PC-3 (cell line): Measurements from ENCODE around the gene ZNF423. TPM values are rescaled to one million over a fixed set of nuclear protein-coding genes. Genes with fewer than 3 reads are reported as not detected.

Experiments
- ATAC-seq: fragments of 200-7000 bp; cut with Tn5 transposase; 2 replicates; pipeline ENCODE4 v1.9.1; 2020; ENCODE audit warnings: mild to moderate bottlenecking, moderate library complexity
- BruUV-seq: library from RNA; stranded (reverse); fragments of 400-500 nt; replicated peaks from 2 replicates; lab custom pipeline; 2021; lab: Mats Ljungman, UMichigan
- CTCF ChIA-PET: fragments of 300-600 bp; sonication (Branson Sonifier 250); formaldehyde crosslinking; loops from one replicate; lab custom pipeline; 2022; ENCODE audit warnings: antibody characterized with exemption; lab: Charles Lee
- POLR2A ChIA-PET: fragments of 300-600 bp; sonication (Branson Sonifier 250); formaldehyde crosslinking; loops from one replicate; lab custom pipeline; 2022; ENCODE audit warnings: antibody characterized with exemption; ENCODE audit not compliant: unreplicated experiment; lab: Charles Lee
- DNase-seq: peaks from one replicate; pipeline ENCODE4 v3.0.0-alpha.2; 2015
- H2AFZ ChIP-seq: fragments of 300-600 bp; sonication (generic); 2 replicates; pipeline ENCODE4 v1.6.0; 2016; ENCODE audit warnings: antibody characterized with exemption, low read length
- H3F3A ChIP-seq: fragments of 300-600 bp; sonication (generic); one replicate; pipeline ENCODE4 v1.6.0; 2017; ENCODE audit warnings: antibody characterized with exemption, low read length, control low read depth, mild to moderate bottlenecking; ENCODE audit not compliant: unreplicated experiment
- H3K27ac ChIP-seq: fragments of 300-600 bp; sonication (generic); 2 replicates; pipeline ENCODE4 v1.5.1; 2016; ENCODE audit warnings: mild to moderate bottlenecking, low read length
- H3K27me3 ChIP-seq: fragments of 300-600 bp; sonication (generic); 2 replicates; pipeline ENCODE4 v1.6.1; 2016; ENCODE audit warnings: low read length, mixed read lengths
- H3K36me3 ChIP-seq: fragments of 300-600 bp; sonication (generic); 2 replicates; pipeline ENCODE4 v1.6.1; 2016; ENCODE audit warnings: low read depth, mixed run types, low read length, mixed read lengths
- H3K4me1 ChIP-seq: fragments of 300-600 bp; sonication (generic); 2 replicates; pipeline ENCODE4 v1.5.1; 2016; ENCODE audit warnings: low read length; ENCODE audit not compliant: insufficient read depth
- H3K4me2 ChIP-seq: fragments of 300-600 bp; sonication (generic); 2 replicates; pipeline ENCODE4 v1.6.0; 2016; ENCODE audit warnings: low read length
- H3K4me3 ChIP-seq: fragments of 300-600 bp; sonication (generic); 2 replicates; pipeline ENCODE4 v1.5.1; 2016; ENCODE audit warnings: mild to moderate bottlenecking, low read length, mixed read lengths
- H3K79me2 ChIP-seq: fragments of 300-600 bp; sonication (generic); 2 replicates; pipeline ENCODE4 v1.6.1; 2017; ENCODE audit warnings: low read length, mixed read lengths
- H3K9ac ChIP-seq: fragments of 300-600 bp; sonication (generic); 2 replicates; pipeline ENCODE4 v1.6.0; 2016; ENCODE audit warnings: mild to moderate bottlenecking, low read length
- H3K9me2 ChIP-seq: fragments of 300-600 bp; sonication (generic); replicated peaks from 2 replicates; pipeline ENCODE4 v1.6.1; 2016; ENCODE audit warnings: mixed run types, low read length, mixed read lengths
- H3K9me3 ChIP-seq: fragments of 300-600 bp; sonication (generic); 2 replicates; pipeline ENCODE4 v1.6.1; 2016; ENCODE audit warnings: low read length, mixed read lengths
- H4K20me1 ChIP-seq: fragments of 300-600 bp; sonication (generic); 2 replicates; pipeline ENCODE4 v1.6.1; 2016; ENCODE audit warnings: low read length, mixed read lengths
- CTCF ChIP-seq: fragments of 300-600 bp; sonication (generic); conservative IDR thresholded peaks from 2 replicates; pipeline ENCODE4 v1.5.1; 2017; ENCODE audit warnings: antibody characterized with exemption, low read depth, mild to moderate bottlenecking, low read length
- EZH2 ChIP-seq: fragments of 300-600 bp; sonication (generic); IDR thresholded peaks from one replicate; pipeline ENCODE4 v1.6.1; 2017; ENCODE audit warnings: antibody characterized with exemption, mild to moderate bottlenecking, low read length; ENCODE audit not compliant: unreplicated experiment
- EZH2phosphoT487 ChIP-seq: fragments of 300-600 bp; sonication (generic); IDR thresholded peaks from 2 replicates; pipeline ENCODE4 v1.6.1; 2018; ENCODE audit warnings: mild to moderate bottlenecking, antibody characterized with exemption, low read length, borderline replicate concordance
- intact Hi-C: fragments of 100-400 bp; cut with micrococcal nuclease; formaldehyde crosslinking; loops from 2 replicates; pipeline ENCODE4 v1.9.0; 2023
- total RNA-seq: library from RNA; depleted of rRNA; stranded (reverse); fragments of >200 nt; gene quantifications from 2 replicates; pipeline ENCODE4 v1.2.3, GENCODE V29; 2014

Gene ZNF423
- total RNA-seq, 1 experiment from 2014 or later = not detected

- H3K4me2 ChIP-seq = no peak overlapping the region
- H3K79me2 ChIP-seq = no peaks in the 10 kb centered on the region
- ChIA-PET POLR2A (no interaction called here), CTCF (no interaction called here)
- H3K27me3 ChIP-seq = no peaks in the 10 kb centered on the region
- no peak overlapping the region for H3K4me3 ChIP-seq
- no peaks in the 10 kb centered on the region for H3K9me3 ChIP-seq
- no peak overlapping the region for H2AFZ ChIP-seq
- intact Hi-C loops = no loop called here
- no peaks in the 10 kb centered on the region for H3K9me2 ChIP-seq
- no peaks in the 10 kb centered on the region for H3K36me3 ChIP-seq
- ATAC-seq (no peak), DNase-seq (no peak)
- no peak overlapping the region for H3K9ac ChIP-seq
- no peaks in the 10 kb centered on the region for H3F3A ChIP-seq
- H3K4me1 ChIP-seq = no peaks in the 10 kb centered on the region
- no peaks in the 10 kb centered on the region for H4K20me1 ChIP-seq
- H3K27ac ChIP-seq = no peak overlapping the region
- no TSS peak for BruUV-seq
- TF ChIP-seq CTCF (no peak), EZH2phosphoT487 (no peak), EZH2 (no peak)
Measured at GRCh38 chr16:49766225-49766624, 89.7 kb downstream of the ZNF423 start.

GRCh38 chr16:49763826-49764225, 92.1 kb downstream of the ZNF423 start:
- Histone ChIP-seq H2AFZ (no peak overlapping the region), H3F3A (no peaks in the 10 kb centered on the region), H3K79me2 (no peaks in the 10 kb centered on the region), H3K4me2 (no peak overlapping the region), H3K36me3 (no peaks in the 10 kb centered on the region), H3K4me1 (no peaks in the 10 kb centered on the region), H3K4me3 (no peak overlapping the region), H3K9me3 (no peaks in the 10 kb centered on the region), H4K20me1 (no peaks in the 10 kb centered on the region), H3K9ac (no peak overlapping the region), H3K9me2 (no peaks in the 10 kb centered on the region), H3K27me3 (no peaks in the 10 kb centered on the region), H3K27ac (no peak overlapping the region)
- ChIA-PET CTCF (no interaction called here), POLR2A (no interaction called here)
- intact Hi-C loops = no loop called here
- TF ChIP-seq EZH2 = no peak
- TF ChIP-seq EZH2phosphoT487 = no peak
- TF ChIP-seq CTCF = no peak
- DNase-seq (no peak), ATAC-seq (no peak)
- no TSS peak for BruUV-seq

GRCh38 chr16:49760815-49761214, 95.1 kb downstream of the ZNF423 start:
- no peak for ATAC-seq
- Histone ChIP-seq H3K9me2 (no peaks in the 10 kb centered on the region), H3K4me3 (no peak overlapping the region), H3K27me3 (peaks cover 4% of the 10 kb centered on the region; the same call in 1 of the 2 replicates), H2AFZ (no peak overlapping the region), H3K79me2 (no peaks in the 10 kb centered on the region), H3K36me3 (no peaks in the 10 kb centered on the region), H3K27ac (no peak overlapping the region), H3F3A (no peaks in the 10 kb centered on the region), H3K9ac (no peak overlapping the region), H3K9me3 (no peaks in the 10 kb centered on the region), H3K4me2 (no peak overlapping the region), H3K4me1 (no peaks in the 10 kb centered on the region), H4K20me1 (no peaks in the 10 kb centered on the region)
- no peak for TF ChIP-seq EZH2phosphoT487
- TF ChIP-seq CTCF = no peak
- no peak for TF ChIP-seq EZH2
- POLR2A ChIA-PET = no interaction called here
- intact Hi-C loops = no loop called here
- CTCF ChIA-PET = no interaction called here
- no TSS peak for BruUV-seq
- no peak for DNase-seq
